Mesodermal cell (in vitro differentiated cells): ENCODE measurements around the gene PLCB3.
"Not testable (repeated sequence)": the region's sequence is repeated elsewhere in the genome, so short reads cannot be mapped to it uniquely, and the experiment has no call there.

Experiments
- H3K27ac ChIP-seq: 2 replicates; pipeline ENCODE4 v1.7.0; 2013; ENCODE audit warnings: mild to moderate bottlenecking, low read depth, low read length, moderate library complexity; ENCODE audit not compliant: severe bottlenecking
- H3K36me3 ChIP-seq: 2 replicates; pipeline ENCODE4 v1.7.1; 2013; ENCODE audit warnings: mild to moderate bottlenecking, low read length, moderate library complexity; ENCODE audit not compliant: control insufficient read depth, insufficient read depth
- H3K4me1 ChIP-seq: one replicate; pipeline ENCODE4 v1.7.1; 2013; ENCODE audit warnings: mild to moderate bottlenecking, low read length; ENCODE audit not compliant: insufficient read depth, control insufficient read depth, poor library complexity, severe bottlenecking
- H3K4me3 ChIP-seq: 2 replicates; pipeline ENCODE4 v1.7.0; 2013; ENCODE audit warnings: low read length, control low read depth, mild to moderate bottlenecking; ENCODE audit not compliant: insufficient read depth, poor library complexity, severe bottlenecking; ENCODE audit errors: extremely low read depth
- H3K9me3 ChIP-seq: 2 replicates; pipeline ENCODE4 v1.7.1; 2013; ENCODE audit warnings: mild to moderate bottlenecking, low read length, moderate library complexity; ENCODE audit not compliant: control insufficient read depth
- WGBS, 2 experiments: methylation state at CpG; one replicate each; pipeline ENCODE4 v1.1.5; 2013; ENCODE audit warnings: missing lambda C conversion rate in 2 of 2; ENCODE audit not compliant: insufficient coverage in 2 of 2; 5-methylcytosine and 5-hydroxymethylcytosine counted together

PLCB3 gene

DNA sequence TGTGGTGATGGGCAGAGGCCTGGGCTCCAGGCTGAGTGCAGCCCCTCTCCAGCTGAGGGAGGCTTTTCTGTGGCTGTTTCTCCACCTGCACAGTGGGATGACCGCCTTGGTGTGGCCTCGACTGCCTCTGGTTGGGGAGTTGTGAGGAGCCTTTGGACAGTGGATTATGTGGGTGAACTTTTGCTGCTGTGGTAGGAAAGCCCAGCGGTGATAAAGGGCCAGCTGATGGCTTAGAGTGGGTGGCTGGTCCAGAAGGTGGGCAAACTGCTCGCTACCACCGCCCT is 52.6 kb downstream of the PLCB3 start:
- Histone ChIP-seq H3K4me1 (peaks cover 23% of the 10 kb centered on the region), H3K36me3 (peaks cover 4% of the 10 kb centered on the region), H3K4me3 (peak overlapping the region; percentile 57), H3K9me3 (no peaks in the 10 kb centered on the region), H3K27ac (no peak overlapping the region)
- 50 to 51% methylated on average over 4 to 5 of the region's 5 CpGs for WGBS, 2 experiments

DNA sequence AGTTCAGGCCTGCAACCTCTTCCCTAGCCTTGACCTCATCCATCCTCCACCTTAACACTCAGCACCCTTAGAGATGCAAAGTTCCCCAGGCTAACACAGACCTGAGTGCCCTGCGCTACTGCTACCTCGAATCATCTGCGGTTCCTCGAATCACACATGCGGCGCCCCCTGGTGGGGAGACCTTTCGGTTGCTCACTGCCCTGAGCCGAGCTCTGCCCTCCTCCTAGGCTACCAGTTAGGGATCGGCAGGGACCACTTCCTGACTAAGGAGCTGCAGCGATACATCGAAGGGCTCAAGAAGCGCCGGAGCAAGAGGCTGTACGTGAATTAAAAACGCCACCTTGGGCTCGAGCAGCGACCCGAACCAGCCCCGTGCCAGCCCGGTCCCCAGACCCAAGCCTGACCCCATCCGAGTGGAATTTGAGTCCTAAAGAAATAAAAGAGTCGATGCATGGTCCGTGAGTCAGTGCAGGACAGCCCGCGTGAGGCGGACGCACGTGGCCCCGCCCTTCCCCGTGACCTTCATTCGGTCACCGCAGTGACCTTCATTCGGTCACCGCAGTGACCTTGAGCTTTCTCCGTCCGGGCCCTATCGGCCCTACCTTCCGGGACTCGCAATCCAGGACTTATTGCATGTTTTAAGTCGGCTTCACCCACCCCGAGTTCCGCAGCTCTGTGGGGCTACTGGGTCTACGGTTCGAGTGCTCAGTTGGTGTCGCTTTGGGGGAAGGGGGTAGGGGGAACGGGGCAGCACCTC is 53.2 kb downstream of the PLCB3 start:
- WGBS, 2 experiments = 1% methylated on average over 36 to 38 of the region's 46 CpGs
- Histone ChIP-seq H3K27ac (peak overlapping the region; percentile 91), H3K9me3 (no peaks in the 10 kb centered on the region)

DNA sequence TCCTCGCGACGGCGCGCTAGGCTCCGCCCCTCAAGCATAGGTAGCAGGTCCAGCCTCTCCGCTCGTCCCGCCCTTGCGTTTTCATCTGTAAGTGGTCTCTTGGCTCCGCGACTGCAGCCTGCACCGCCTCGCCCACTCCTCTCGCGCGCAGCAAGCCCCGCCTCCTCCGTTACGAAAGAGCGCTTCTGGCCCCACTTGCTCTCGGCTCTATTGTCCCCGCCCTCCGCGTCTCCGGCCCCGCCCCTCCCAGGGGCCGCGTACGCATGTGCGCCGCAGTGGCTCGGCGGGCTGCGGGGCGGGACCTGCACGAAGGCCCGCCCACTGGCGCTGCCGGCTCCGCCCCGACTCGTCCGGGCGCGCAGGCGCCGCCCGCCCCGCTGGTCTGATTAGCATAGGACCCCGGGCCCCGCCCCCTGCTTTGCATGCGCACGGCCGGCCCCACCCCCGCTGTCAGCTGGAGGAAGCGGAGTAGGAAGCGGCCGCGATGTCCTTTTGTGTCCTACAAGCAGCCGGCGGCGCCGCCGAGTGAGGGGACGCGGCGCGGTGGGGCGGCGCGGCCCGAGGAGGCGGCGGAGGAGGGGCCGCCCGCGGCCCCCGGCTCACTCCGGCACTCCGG is 53.9 kb downstream of the PLCB3 start, which contains the start of gene ESRRA:
TSS of gene ESRRA (plus strand) at position 450 of the 616 bp plus-strand sequence. CDS start 1,656 bp downstream, outside the sequence.
- Histone ChIP-seq H3K9me3 (no peaks in the 10 kb centered on the region), H3K27ac (peak within 1 kb of the TSS; percentile 91), H3K4me1 (peaks cover 15% of the 10 kb centered on the region), H3K36me3 (peaks cover 4% of the 10 kb centered on the region), H3K4me3 (peak within 1 kb of the TSS; percentile 68)
- WGBS, 2 experiments = 0 to 1% methylated on average over 42 to 72 of the region's 81 CpGs

More for the DNA sequence above, 53.2 kb downstream of the PLCB3 start:
- Histone ChIP-seq H3K4me1 (peaks cover 22% of the 10 kb centered on the region), H3K4me3 (peak overlapping the region; percentile 57), H3K36me3 (peaks cover 4% of the 10 kb centered on the region)

DNA sequence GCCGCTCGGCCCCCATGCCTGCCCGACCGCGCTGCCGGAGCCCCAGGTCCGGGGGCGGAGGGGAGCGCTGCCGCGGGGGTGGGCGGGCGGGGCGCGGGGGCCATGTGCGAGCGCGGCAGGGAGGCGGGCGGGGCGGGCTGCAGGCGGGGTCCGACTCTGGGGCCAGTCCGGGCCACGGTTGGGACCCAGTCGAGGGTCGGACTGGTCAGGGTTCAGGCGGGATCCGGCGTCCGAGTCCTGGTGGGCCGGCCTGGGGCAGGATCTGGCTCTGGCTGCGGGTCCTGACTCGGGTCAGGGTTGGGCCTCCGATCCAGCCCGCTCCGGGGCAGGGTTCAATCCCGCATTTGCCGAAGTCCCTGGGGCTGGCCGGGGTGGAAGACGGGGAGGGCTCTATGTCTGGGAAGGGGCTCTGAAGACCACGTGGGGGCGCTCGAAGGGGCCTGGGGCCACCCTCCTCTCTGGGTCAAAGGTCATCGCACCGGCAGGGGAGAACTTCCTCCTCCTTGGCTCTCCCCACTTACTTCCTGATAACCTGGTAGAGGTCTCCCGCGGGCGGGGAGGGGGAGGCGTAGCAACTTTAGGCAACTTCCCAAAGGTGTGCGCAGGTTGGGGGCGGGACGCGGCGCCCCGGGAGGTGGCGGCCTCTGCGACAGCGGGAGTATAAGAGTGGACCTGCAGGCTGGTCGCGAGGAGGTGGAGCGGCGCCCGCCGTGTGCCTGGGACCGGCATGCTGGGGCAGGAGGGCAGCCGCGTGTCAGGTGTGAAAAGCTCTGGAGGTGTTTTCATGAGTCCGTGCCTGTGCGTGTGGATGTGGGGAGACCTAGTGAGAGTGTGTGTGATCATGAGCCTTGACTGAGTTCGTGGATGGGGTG is 54.6 kb downstream of the PLCB3 start:
- Histone ChIP-seq H3K27ac (peak overlapping the region; percentile 66), H3K4me3 (peak overlapping the region; percentile 68), H3K36me3 (peaks cover 7% of the 10 kb centered on the region), H3K4me1 (peaks cover 13% of the 10 kb centered on the region), H3K9me3 (no peaks in the 10 kb centered on the region)
- WGBS, 2 experiments = 1 to 2% methylated on average over 38 to 56 of the region's 71 CpGs

DNA sequence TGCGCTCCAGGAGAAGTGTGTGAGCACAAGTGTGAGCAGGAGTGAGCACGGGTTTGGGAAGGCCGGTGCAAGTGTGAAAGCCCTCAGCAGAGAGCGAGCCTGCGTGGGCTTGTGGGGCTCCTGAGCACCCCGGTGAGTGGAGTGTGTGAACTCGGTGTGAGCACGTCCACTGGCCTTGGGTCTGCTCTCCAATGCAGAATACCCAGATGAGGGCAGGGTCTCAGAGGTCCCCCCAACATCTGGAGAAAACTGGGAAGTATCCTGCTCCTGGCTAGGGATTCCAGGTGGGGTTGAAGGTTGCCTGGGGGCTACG is 55.2 kb downstream of the PLCB3 start:
- no peaks in the 10 kb centered on the region for H3K9me3 ChIP-seq
- H3K4me3 ChIP-seq = peak overlapping the region; percentile 68
- H3K36me3 ChIP-seq = peaks cover 11% of the 10 kb centered on the region
- peak overlapping the region; percentile 66 for H3K27ac ChIP-seq
- WGBS, 2 experiments = 18 to 32% methylated on average over 8 to 9 of the region's 9 CpGs
- peaks cover 13% of the 10 kb centered on the region for H3K4me1 ChIP-seq

DNA sequence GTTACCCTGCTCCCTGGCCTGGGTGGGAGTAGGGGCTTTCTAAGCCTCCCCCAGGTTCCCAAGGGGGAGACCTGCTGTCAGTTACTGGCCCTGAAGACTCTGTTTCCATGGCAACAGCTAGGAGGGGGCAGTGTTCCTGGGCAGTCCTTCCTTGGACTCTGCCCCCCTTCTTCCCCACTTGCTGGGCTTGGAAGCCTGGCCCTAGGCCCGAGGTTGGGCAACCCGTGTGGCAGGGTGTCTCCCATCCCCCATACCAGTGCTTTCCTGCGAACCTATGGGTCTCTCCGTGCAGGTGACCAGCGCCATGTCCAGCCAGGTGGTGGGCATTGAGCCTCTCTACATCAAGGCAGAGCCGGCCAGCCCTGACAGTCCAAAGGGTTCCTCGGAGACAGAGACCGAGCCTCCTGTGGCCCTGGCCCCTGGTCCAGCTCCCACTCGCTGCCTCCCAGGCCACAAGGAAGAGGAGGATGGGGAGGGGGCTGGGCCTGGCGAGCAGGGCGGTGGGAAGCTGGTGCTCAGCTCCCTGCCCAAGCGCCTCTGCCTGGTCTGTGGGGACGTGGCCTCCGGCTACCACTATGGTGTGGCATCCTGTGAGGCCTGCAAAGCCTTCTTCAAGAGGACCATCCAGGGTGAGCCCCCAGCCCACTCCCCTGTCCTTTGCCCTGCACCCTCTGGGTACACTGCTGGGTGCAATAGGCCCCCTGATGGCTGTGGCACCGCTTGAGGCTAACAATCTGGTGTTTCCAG is 55.7 kb downstream of the PLCB3 start:
- WGBS, 2 experiments = 84 to 89% methylated on average over 11 to 12 of the region's 15 CpGs
- Histone ChIP-seq H3K9me3 (no peaks in the 10 kb centered on the region), H3K4me1 (peaks cover 13% of the 10 kb centered on the region), H3K27ac (no peak overlapping the region), H3K4me3 (peak overlapping the region; percentile 68), H3K36me3 (peaks cover 11% of the 10 kb centered on the region)

DNA sequence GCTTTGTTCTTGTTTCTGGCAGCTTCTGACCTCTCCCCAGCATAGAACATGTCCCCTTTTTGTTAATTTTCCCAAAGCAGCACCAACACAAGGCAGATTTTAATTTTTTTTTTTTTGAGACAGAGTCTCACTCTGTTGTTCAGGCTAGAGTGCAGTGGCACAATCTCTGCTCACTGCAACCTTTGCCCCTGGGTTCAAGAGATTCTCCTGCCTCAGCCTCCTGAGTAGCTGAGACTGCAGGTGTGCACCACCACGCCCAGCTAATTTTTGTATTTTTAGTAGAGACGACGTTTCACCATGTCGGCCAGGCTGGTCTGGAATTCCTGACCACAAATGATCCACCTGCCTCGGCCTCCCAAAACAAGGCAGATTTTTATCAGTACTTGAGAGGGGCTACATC is 56.5 kb downstream of the PLCB3 start:
- H3K27ac ChIP-seq, H3K4me3 ChIP-seq, H3K9me3 ChIP-seq: not testable (repeated sequence)
- Histone ChIP-seq H3K4me1 (peaks cover 13% of the 10 kb centered on the region), H3K36me3 (peaks cover 11% of the 10 kb centered on the region)
- 74 to 100% methylated on average over 4 to 5 of the region's 5 CpGs for WGBS, 2 experiments

DNA sequence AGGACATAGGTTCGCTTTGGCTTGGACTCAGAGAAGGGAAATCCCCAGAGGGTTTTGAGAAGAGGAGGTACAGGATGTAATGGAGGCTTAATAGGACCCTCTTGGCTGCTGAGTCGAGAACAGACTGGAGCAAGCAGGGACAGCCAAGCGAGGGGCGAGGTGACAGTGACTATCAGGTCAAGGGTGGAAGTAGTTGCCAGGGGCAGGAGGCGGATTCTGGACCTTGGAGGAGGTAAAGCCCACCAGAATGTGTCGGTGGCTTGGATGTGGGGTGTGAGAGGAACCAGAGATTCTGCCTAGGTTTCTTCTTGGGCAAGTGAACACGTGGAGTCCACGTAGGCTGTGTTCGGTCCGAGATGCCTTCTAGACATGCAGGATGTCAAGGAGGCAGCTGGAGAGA is 61.6 kb downstream of the PLCB3 start:
- peaks cover 28% of the 10 kb centered on the region for H3K36me3 ChIP-seq
- no peaks in the 10 kb centered on the region for H3K4me1 ChIP-seq
- H3K27ac ChIP-seq = no peak overlapping the region
- no peak overlapping the region for H3K4me3 ChIP-seq
- H3K9me3 ChIP-seq = no peaks in the 10 kb centered on the region
- WGBS, 2 experiments = 98 to 99% methylated on average over 9 to 10 of the region's 10 CpGs

DNA sequence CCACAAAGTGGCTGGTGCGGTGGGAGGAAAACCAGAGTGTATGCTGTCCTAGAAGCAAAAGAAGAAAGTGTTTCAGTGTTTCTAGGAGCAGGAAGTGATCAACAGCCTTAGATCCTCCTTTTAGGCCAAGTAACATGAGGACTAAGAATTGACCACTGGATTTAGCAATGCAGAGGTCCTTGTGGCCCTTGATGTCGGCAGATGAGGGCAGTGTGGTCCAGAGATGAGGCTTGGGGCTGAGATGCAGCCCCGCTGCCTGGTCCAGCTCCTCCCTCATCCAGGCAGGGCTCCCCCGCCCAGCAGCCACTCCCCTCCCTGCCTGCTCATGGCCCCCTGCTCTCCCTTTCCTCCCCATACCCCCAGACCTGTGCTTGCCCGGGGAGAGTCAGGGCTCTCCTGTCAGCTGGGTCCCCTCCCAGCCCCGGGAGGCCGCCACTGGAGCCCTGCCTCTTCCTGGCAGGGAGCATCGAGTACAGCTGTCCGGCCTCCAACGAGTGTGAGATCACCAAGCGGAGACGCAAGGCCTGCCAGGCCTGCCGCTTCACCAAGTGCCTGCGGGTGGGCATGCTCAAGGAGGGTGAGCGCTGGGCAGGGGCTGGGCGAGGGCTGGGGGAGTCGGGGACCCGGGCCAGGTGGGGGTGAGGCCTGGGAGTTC is 62.3 kb downstream of the PLCB3 start:
- Histone ChIP-seq H3K36me3 (peaks cover 28% of the 10 kb centered on the region), H3K27ac (no peak overlapping the region), H3K4me1 (no peaks in the 10 kb centered on the region), H3K9me3 (no peaks in the 10 kb centered on the region), H3K4me3 (no peak overlapping the region)
- 91 to 95% methylated on average over 4 to 13 of the region's 18 CpGs for WGBS, 2 experiments
